ENCODE results near the gene PRIM2. TPM values are rescaled to one million over a fixed set of nuclear protein-coding genes. Genes with fewer than 3 reads are reported as not detected.

PRIM2 gene
- total RNA-seq, 1 donor from 2014 or later, result 10.8 TPM

GRCh38 chr6:57294862-57295445 is 22.5 kb upstream of the PRIM2 start:
- H3K27ac Mint-ChIP-seq (ENCODE audit: unreplicated experiment), result peak overlapping the region; percentile 49
- no peak for DNase-seq (ENCODE audit: low spot score)

GRCh38 chr6:57297505-57297904 is 19.9 kb upstream of the PRIM2 start:
- no peak overlapping the region for H3K27ac Mint-ChIP-seq (ENCODE audit: unreplicated experiment)
- H3K27me3 Mint-ChIP-seq (ENCODE audit: low read depth), result no peaks in the 10 kb centered on the region
- H3K4me1 Mint-ChIP-seq (ENCODE audit: low read depth), result peaks cover 34% of the 10 kb centered on the region
- H3K9me3 Mint-ChIP-seq (ENCODE audit: low read depth), result no peaks in the 10 kb centered on the region
- H3K4me3 Mint-ChIP-seq (ENCODE audit: unreplicated experiment), result no peak overlapping the region
- no peak for DNase-seq (ENCODE audit: low spot score)
- H3K36me3 Mint-ChIP-seq (ENCODE audit: low read depth), result peaks cover 2% of the 10 kb centered on the region
- no peak for TF ChIP-seq CTCF (IDR thresholded peaks at IDR 0.05)

More at GRCh38 chr6:57294862-57295445, 22.5 kb upstream of the PRIM2 start:
- Mint-ChIP-seq H3K4me3 (ENCODE audit: unreplicated experiment) (no peak overlapping the region), H3K9me3 (ENCODE audit: low read depth) (peaks cover 15% of the 10 kb centered on the region), H3K4me1 (ENCODE audit: low read depth) (peaks cover 29% of the 10 kb centered on the region), H3K36me3 (ENCODE audit: low read depth) (peaks cover 10% of the 10 kb centered on the region), H3K27me3 (ENCODE audit: low read depth) (no peaks in the 10 kb centered on the region)
- TF ChIP-seq CTCF (IDR thresholded peaks at IDR 0.05), result no peak

GRCh38 chr6:57298741-57299140 is 18.7 kb upstream of the PRIM2 start:
- H3K4me3 Mint-ChIP-seq (ENCODE audit: unreplicated experiment), result no peak overlapping the region
- no peak for DNase-seq (ENCODE audit: low spot score)
- H3K27me3 Mint-ChIP-seq (ENCODE audit: low read depth), result no peaks in the 10 kb centered on the region
- H3K4me1 Mint-ChIP-seq (ENCODE audit: low read depth), result peaks cover 38% of the 10 kb centered on the region
- peak overlapping the region; percentile 84 for H3K27ac Mint-ChIP-seq (ENCODE audit: unreplicated experiment)
- no peaks in the 10 kb centered on the region for H3K36me3 Mint-ChIP-seq (ENCODE audit: low read depth)
- no peak for TF ChIP-seq CTCF (IDR thresholded peaks at IDR 0.05)
- H3K9me3 Mint-ChIP-seq (ENCODE audit: low read depth), result no peaks in the 10 kb centered on the region

- H3K4me3 Mint-ChIP-seq (ENCODE audit: unreplicated experiment), result no peak overlapping the region
- no peak overlapping the region for H3K27ac Mint-ChIP-seq (ENCODE audit: unreplicated experiment)
- no peak for TF ChIP-seq CTCF (IDR thresholded peaks at IDR 0.05)
- no peaks in the 10 kb centered on the region for H3K9me3 Mint-ChIP-seq (ENCODE audit: low read depth)
- no peaks in the 10 kb centered on the region for H3K27me3 Mint-ChIP-seq (ENCODE audit: low read depth)
- peaks cover 56% of the 10 kb centered on the region for H3K4me1 Mint-ChIP-seq (ENCODE audit: low read depth)
- no peak for DNase-seq (ENCODE audit: low spot score)
- no peaks in the 10 kb centered on the region for H3K36me3 Mint-ChIP-seq (ENCODE audit: low read depth)
Measured at GRCh38 chr6:57301757-57302156, 15.7 kb upstream of the PRIM2 start.

- no peak for TF ChIP-seq CTCF (IDR thresholded peaks at IDR 0.05)
- Mint-ChIP-seq H3K36me3 (ENCODE audit: low read depth) (no peaks in the 10 kb centered on the region), H3K27me3 (ENCODE audit: low read depth) (no peaks in the 10 kb centered on the region), H3K9me3 (ENCODE audit: low read depth) (no peaks in the 10 kb centered on the region), H3K4me3 (ENCODE audit: unreplicated experiment) (no peak overlapping the region), H3K4me1 (ENCODE audit: low read depth) (peaks cover 55% of the 10 kb centered on the region), H3K27ac (ENCODE audit: unreplicated experiment) (no peak overlapping the region)
- no peak for DNase-seq (ENCODE audit: low spot score)
Measured at GRCh38 chr6:57302477-57302876, 15.0 kb upstream of the PRIM2 start.
